NK-92 (cell line): Measurements from ENCODE around the gene SETBP1.

ENCODE experiments used
- DNase-seq: peaks from one replicate; lab custom pipeline; 2025; ENCODE audit not compliant: unreplicated experiment; lab: John Stamatoyannopoulos, UW

Gene SETBP1

GRCh38 chr18:44957461-44957860 is 276.8 kb downstream of the SETBP1 start:
- no peak for DNase-seq

DNA sequence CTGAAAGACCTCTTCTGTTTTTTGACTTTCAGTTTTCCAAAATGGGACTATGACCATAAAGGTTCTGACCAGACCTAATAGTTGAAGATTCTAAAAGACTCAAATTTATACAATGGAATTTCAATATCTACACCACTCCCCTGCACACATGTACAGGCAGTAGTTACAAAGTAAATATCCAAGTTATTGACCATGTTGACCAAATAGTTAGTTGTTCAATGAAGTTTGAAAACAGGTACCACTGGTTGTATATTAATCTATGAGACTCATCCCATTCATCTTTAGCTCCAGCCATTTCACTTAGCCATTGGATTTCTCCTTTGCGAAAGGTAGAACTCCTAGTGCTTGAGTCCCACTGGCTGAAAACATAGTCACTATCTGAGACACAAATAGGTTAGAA is 277.4 kb downstream of the SETBP1 start:
- DNase-seq: no peak

- no peak for DNase-seq
Measured at GRCh38 chr18:44958455-44958854, 277.8 kb downstream of the SETBP1 start.

- DNase-seq: no peak
Measured at GRCh38 chr18:44959013-44959412, 278.3 kb downstream of the SETBP1 start.

GRCh38 chr18:44960580-44960979 is 279.9 kb downstream of the SETBP1 start:
- no peak for DNase-seq

- DNase-seq: no peak
Measured at GRCh38 chr18:44961288-44961995, 280.8 kb downstream of the SETBP1 start.

- DNase-seq: no peak
Measured at GRCh38 chr18:44967599-44967998, 286.9 kb downstream of the SETBP1 start.

DNA sequence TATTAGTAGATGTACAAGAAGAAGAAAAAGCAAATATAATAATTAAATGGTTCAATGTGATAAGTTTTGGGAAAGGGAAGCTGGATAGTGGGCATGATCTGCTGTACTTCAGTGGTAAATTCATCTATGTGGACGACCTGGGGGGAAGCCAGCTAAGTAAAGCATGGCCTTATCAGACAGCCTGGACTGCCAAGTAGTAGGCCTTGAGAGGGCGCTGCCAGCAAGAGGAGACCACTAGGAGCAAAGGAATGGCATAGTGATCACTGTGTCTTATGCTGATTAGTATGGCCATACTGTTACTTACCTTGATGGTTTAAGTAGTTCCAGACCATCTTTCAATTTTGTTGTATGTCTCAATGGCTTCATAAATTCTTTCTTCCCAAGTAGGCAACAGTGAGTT is 287.6 kb downstream of the SETBP1 start:
- no peak for DNase-seq

- DNase-seq: no peak
Measured at GRCh38 chr18:44969214-44969795, 288.6 kb downstream of the SETBP1 start.

GRCh38 chr18:44973282-44973681 is 292.6 kb downstream of the SETBP1 start:
- DNase-seq: no peak

GRCh38 chr18:44974174-44974573 is 293.5 kb downstream of the SETBP1 start:
- no peak for DNase-seq

DNA sequence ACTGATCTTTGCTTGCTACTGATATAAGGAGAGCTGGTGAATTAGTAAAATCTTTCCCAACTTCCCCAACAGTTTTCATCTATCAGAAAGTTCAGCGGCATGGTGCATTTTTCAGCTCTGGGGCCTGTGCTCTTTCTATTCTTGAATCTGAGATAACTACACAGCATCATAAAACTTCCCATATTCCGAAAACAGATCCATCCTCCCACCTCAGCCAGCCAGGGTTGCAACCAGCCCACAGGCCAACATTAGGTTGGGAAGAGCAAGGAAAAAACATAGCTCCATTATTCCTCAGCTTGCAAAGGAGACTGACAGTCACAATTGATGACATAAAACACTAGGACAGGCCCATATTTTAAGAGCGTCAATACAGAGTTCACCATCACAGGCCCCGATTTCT is 297.2 kb downstream of the SETBP1 start:
- no peak for DNase-seq

DNA sequence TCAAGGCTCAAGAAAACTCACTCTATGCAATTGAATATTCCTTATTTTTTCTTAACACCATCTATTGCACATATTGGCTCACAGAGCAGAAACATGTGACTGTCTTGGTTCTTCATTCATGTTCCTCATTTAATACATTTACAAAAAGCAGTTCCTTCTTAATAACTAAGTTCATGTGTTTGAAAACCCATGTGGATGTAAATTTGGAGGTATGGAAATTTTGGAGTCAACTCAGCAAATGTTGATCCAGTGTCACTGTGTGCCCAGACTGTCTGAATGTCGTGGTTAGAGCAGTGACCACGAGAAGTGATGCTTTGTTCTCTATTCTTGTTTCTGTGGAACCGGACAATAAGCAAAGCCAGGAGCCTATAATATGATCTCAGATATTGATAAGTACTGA is 299.1 kb downstream of the SETBP1 start:
- no peak for DNase-seq

GRCh38 chr18:44981121-44981520 is 300.4 kb downstream of the SETBP1 start:
- no peak for DNase-seq

GRCh38 chr18:44986933-44987332 is 306.2 kb downstream of the SETBP1 start:
- DNase-seq: no peak

DNA sequence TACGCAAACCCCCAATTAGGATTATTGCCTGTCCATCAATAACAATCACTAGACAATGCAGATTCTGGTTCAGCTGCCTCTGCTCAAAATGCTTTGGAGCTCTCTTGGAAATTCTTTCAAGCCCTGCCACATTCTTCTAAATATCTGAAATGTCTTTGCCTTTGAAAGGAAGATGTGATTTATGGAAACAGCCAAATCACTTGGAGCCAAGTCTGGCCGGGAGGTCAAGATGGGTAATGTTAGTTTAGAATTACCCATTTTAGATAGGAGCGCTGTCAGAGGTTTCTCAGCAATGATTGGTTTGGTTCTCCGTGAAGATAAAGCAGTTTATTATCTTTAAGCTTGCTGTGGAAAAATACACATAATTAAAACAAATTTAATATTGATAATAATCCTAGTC is 306.7 kb downstream of the SETBP1 start:
- no peak for DNase-seq

DNA sequence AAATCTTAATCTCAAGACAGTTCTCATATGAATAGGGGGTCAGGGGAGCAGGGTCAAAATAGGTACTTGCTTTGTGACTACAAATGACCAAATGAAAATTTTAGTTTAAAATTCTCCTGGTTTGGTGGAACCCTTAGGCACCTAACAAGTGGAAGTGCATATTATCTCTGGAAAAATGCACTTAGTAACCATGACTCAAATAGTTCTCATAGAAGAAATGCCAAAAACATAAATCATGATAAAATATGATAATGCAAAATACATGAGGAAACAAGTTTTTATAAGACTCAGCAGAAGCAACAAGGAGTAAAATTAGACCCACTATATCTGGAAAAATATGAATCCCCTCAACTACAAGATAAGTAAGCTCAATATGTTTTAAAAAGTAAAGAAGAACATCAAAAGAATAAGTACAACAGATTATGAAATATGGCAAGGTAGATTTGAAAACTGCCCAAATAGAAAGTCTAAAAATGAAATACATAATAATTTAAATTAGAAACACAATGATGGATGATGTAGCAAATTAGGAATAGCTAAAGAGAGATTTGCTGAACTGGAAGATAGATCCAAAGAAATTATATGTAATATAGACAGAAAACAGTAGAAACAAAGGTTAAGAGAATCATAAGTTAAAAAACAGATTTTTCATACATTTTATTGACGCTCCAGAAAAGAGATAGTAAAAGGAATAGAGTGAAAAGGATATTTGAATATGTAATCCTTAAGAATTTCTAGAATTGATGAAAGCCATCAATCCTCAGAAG is 308.3 kb downstream of the SETBP1 start:
- DNase-seq: no peak

DNA sequence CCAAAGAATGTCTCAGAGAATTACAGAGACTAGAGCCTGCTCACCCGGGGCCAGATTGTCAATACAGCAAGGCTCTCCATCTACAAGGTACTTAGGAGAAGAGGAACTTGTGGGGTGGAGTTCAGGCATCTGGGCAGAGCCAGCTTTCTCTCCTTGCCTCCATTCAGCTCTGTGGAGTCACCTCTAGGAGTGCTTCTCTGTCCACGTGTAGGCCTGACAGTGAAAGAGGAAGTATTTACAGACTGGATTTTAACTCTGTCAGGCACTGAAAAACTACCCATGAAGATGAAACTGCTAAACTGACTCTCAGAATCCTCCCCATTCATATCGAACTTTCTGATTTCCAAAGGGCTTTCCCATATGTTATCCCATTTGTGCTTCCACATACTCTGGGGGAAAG is 315.6 kb downstream of the SETBP1 start:
- DNase-seq: no peak

- DNase-seq: no peak
Measured at GRCh38 chr18:44997174-44997573, 316.5 kb downstream of the SETBP1 start.

GRCh38 chr18:44998360-44998759 is 317.7 kb downstream of the SETBP1 start:
- DNase-seq: no peak

- DNase-seq: no peak
Measured at GRCh38 chr18:45004546-45005080, 323.9 kb downstream of the SETBP1 start.

- no peak for DNase-seq
Measured at GRCh38 chr18:45006934-45007333, 326.2 kb downstream of the SETBP1 start.
